IMR-90 (cell line): ENCODE data around the gene APOE. TPM values are rescaled to one million over a fixed set of nuclear protein-coding genes. Genes with fewer than 3 reads are reported as not detected.
A peak's percentile ranks its signal among the peaks of the same experiment; 100 is the strongest.

Experiments used
- ATAC-seq: fragments of 200-7000 bp; cut with Tn5 transposase; 2 replicates; pipeline ENCODE4 v1.9.1; 2020; ENCODE audit warnings: low read depth, mild to moderate bottlenecking, moderate library complexity
- BruUV-seq: library from RNA; stranded (reverse); fragments of 400-500 nt; replicated peaks from 2 replicates; lab custom pipeline; 2021; lab: Mats Ljungman, UMichigan
- CTCF ChIA-PET: fragments of 300-600 bp; formaldehyde crosslinking; extraction: SDS; loops from one replicate; lab custom pipeline; 2021; ENCODE audit warnings: antibody characterized with exemption; lab: Yijun Ruan, JAX
- POLR2A ChIA-PET: fragments of 300-600 bp; sonication (Branson Sonifier 250); formaldehyde crosslinking; loops from one replicate; lab custom pipeline; 2022; ENCODE audit warnings: antibody characterized with exemption; ENCODE audit not compliant: unreplicated experiment; lab: Charles Lee
- DNase-seq: peaks from one replicate; pipeline ENCODE4 v3.0.0; 2013
- H2AFZ ChIP-seq: replicated peaks from 2 replicates; pipeline ENCODE3; 2013; ENCODE audit warnings: low read length, mild to moderate bottlenecking; ENCODE audit not compliant: poor library complexity
- H2AK5ac ChIP-seq: 2 replicates; pipeline ENCODE4 v1.6.1; 2013; ENCODE audit warnings: low read depth, low read length, inconsistent platforms
- H2AK9ac ChIP-seq: replicated peaks from 2 replicates; pipeline ENCODE3; 2013; ENCODE audit warnings: mild to moderate bottlenecking, low read depth, low read length, moderate library complexity; ENCODE audit not compliant: poor library complexity
- H2BK120ac ChIP-seq: 2 replicates; pipeline ENCODE4 v1.6.1; 2013; ENCODE audit warnings: low read depth, low read length, inconsistent platforms
- H2BK15ac ChIP-seq: 3 replicates; pipeline ENCODE4 v1.6.1; 2013; ENCODE audit warnings: low read depth, low read length, inconsistent platforms
- H2BK20ac ChIP-seq: 2 replicates; pipeline ENCODE4 v1.6.1; 2013; ENCODE audit warnings: low read depth, mild to moderate bottlenecking, inconsistent platforms, low read length, moderate library complexity
- H2BK5ac ChIP-seq: 2 replicates; pipeline ENCODE4 v1.6.1; 2013; ENCODE audit warnings: mild to moderate bottlenecking, low read depth, low read length, inconsistent platforms; ENCODE audit not compliant: poor library complexity, severe bottlenecking
- H3K14ac ChIP-seq: replicated peaks from 2 replicates; pipeline ENCODE4 v1.6.1; 2013; ENCODE audit warnings: low read depth, low read length, inconsistent platforms
- H3K18ac ChIP-seq: 2 replicates; pipeline ENCODE4 v1.6.1; 2013; ENCODE audit warnings: low read depth, low read length, control low read depth
- H3K23ac ChIP-seq: 2 replicates; pipeline ENCODE4 v1.6.1; 2013; ENCODE audit warnings: low read depth, low read length, inconsistent platforms
- H3K27ac ChIP-seq: 2 replicates; pipeline ENCODE4 v1.5.1; 2013; ENCODE audit warnings: mild to moderate bottlenecking, control low read depth, low read length; ENCODE audit not compliant: insufficient read depth
- H3K27me3 ChIP-seq: 2 replicates; pipeline ENCODE4 v1.6.1; 2013; ENCODE audit warnings: low read length; ENCODE audit not compliant: control insufficient read depth, insufficient read depth
- H3K36me3 ChIP-seq: 2 replicates; pipeline ENCODE4 v1.6.1; 2013; ENCODE audit warnings: low read length, mixed read lengths; ENCODE audit not compliant: control insufficient read depth, insufficient read depth
- H3K4ac ChIP-seq: 2 replicates; pipeline ENCODE4 v1.6.1; 2013; ENCODE audit warnings: low read depth, low read length, inconsistent platforms
- H3K4me1 ChIP-seq: 2 replicates; pipeline ENCODE4 v1.6.1; 2013; ENCODE audit warnings: low read length, mixed read lengths; ENCODE audit not compliant: control insufficient read depth, insufficient read depth
- H3K4me2 ChIP-seq: 2 replicates; pipeline ENCODE4 v1.6.1; 2013; ENCODE audit warnings: low read depth, mild to moderate bottlenecking, control low read depth, low read length, moderate library complexity
- H3K4me3 ChIP-seq: 2 replicates; pipeline ENCODE4 v1.5.1; 2013; ENCODE audit warnings: low read depth, mild to moderate bottlenecking, control low read depth, low read length, moderate library complexity; ENCODE audit not compliant: insufficient read depth
- H3K56ac ChIP-seq: 2 replicates; pipeline ENCODE4 v1.6.1; 2013; ENCODE audit warnings: low read length, inconsistent platforms; ENCODE audit not compliant: insufficient read depth; ENCODE audit errors: extremely low read depth
- H3K79me1 ChIP-seq, 2 experiments: 2 replicates each; pipeline ENCODE4 v1.6.1; 2013; ENCODE audit warnings: low read length in 2 of 2, inconsistent platforms in 1 of 2, low read depth in 1 of 2
- H3K9ac ChIP-seq: 2 replicates; pipeline ENCODE4 v1.6.1; 2013; ENCODE audit warnings: low read depth, low read length, control low read depth
- H3K9me1 ChIP-seq: 2 replicates; pipeline ENCODE4 v1.6.1; 2013; ENCODE audit warnings: low read length, inconsistent platforms; ENCODE audit not compliant: insufficient read depth
- H3K9me3 ChIP-seq: 2 replicates; pipeline ENCODE4 v1.6.1; 2013; ENCODE audit warnings: low read length; ENCODE audit not compliant: control insufficient read depth, insufficient read depth
- H4K20me1 ChIP-seq: 2 replicates; pipeline ENCODE4 v1.6.1; 2013; ENCODE audit warnings: low read length, inconsistent platforms; ENCODE audit not compliant: insufficient read depth
- H4K5ac ChIP-seq: 2 replicates; pipeline ENCODE4 v1.6.1; 2013; ENCODE audit warnings: mild to moderate bottlenecking, low read depth, low read length, control low read depth
- H4K8ac ChIP-seq, 2 experiments: 2 replicates each; pipeline ENCODE4 v1.6.1; 2013; ENCODE audit warnings: low read depth in 2 of 2, low read length in 2 of 2, control low read depth in 1 of 2, inconsistent platforms in 1 of 2
- H4K91ac ChIP-seq: 2 replicates; pipeline ENCODE4 v1.6.1; 2013; ENCODE audit warnings: low read depth, low read length, inconsistent platforms; ENCODE audit not compliant: insufficient read depth
- BHLHE40 ChIP-seq: fragments of 150-350 bp; IDR thresholded peaks from 2 replicates; pipeline ENCODE4 v1.6.1; 2016; ENCODE audit warnings: mild to moderate bottlenecking, low read depth, low read length
- CEBPB ChIP-seq: IDR thresholded peaks from 2 replicates; pipeline ENCODE4 v1.6.1; 2012; ENCODE audit warnings: low read depth, low read length, improper control_type of control experiment
- CHD1 ChIP-seq: IDR thresholded peaks from 2 replicates; pipeline ENCODE4 v1.6.1; 2012; ENCODE audit warnings: low read depth, low read length, improper control_type of control experiment
- FOS ChIP-seq: fragments of 150-350 bp; IDR thresholded peaks from 2 replicates; pipeline ENCODE4 v1.6.1; 2016; ENCODE audit warnings: low read depth, low read length
- MAFK ChIP-seq: IDR thresholded peaks from 2 replicates; pipeline ENCODE4 v1.6.1; 2012; ENCODE audit warnings: low read depth, low read length, improper control_type of control experiment
- MAZ ChIP-seq: IDR thresholded peaks from 2 replicates; pipeline ENCODE4 v1.6.1; 2012; ENCODE audit warnings: low read depth, mild to moderate bottlenecking, low read length, improper control_type of control experiment, moderate library complexity, borderline replicate concordance
- MXI1 ChIP-seq: IDR thresholded peaks from 2 replicates; pipeline ENCODE4 v1.6.1; 2012; ENCODE audit warnings: low read depth, mild to moderate bottlenecking, low read length, moderate library complexity, borderline replicate concordance
- NFE2L2 ChIP-seq: fragments of 150-350 bp; IDR thresholded peaks from 2 replicates; pipeline ENCODE4 v1.6.1; 2016; ENCODE audit warnings: low read depth, mild to moderate bottlenecking, low read length
- POLR2A ChIP-seq: IDR thresholded peaks from 2 replicates; pipeline ENCODE4 v1.6.1; 2012; ENCODE audit warnings: mild to moderate bottlenecking, low read depth, low read length
- RAD21 ChIP-seq: IDR thresholded peaks from 2 replicates; pipeline ENCODE4 v1.6.1; 2012; ENCODE audit warnings: low read length, improper control_type of control experiment
- RCOR1 ChIP-seq: IDR thresholded peaks from 2 replicates; pipeline ENCODE4 v1.6.1; 2012; ENCODE audit warnings: mild to moderate bottlenecking, low read length, improper control_type of control experiment; ENCODE audit not compliant: insufficient replicate concordance
- RFX5 ChIP-seq: IDR thresholded peaks from 2 replicates; pipeline ENCODE4 v1.8.0; 2012; ENCODE audit warnings: low read depth, mild to moderate bottlenecking, low read length, moderate library complexity
- SMC3 ChIP-seq: fragments of 150-350 bp; IDR thresholded peaks from 2 replicates; pipeline ENCODE4 v1.6.1; 2016; ENCODE audit warnings: low read depth, mild to moderate bottlenecking, antibody characterized with exemption, low read length, moderate library complexity
- WGBS, 2 experiments: methylation state at CpG; one replicate each; pipeline versions ENCODE4 v1.1.5 to v1.1.7; 2013; ENCODE audit warnings: missing lambda C conversion rate in 2 of 2; ENCODE audit not compliant: insufficient read length in 1 of 2; ENCODE audit errors: extremely low coverage in 2 of 2; 5-methylcytosine and 5-hydroxymethylcytosine counted together
- dilution Hi-C: fragments of 300-500 bp; cut with HindIII; formaldehyde crosslinking; loops from one replicate; pipeline ENCODE4 v1.14.3; 2018; ENCODE audit warnings: low sequenced_read_pairs; ENCODE audit not compliant: unreplicated experiment
- in situ Hi-C: fragments of 300-500 bp; cut with MboI; formaldehyde crosslinking; loops from 3 replicates; pipeline ENCODE4 v1.14.3; 2019; ENCODE audit warnings: low sequenced_read_pairs, inconsistent platforms, mixed read lengths
- intact Hi-C: fragments of 100-400 bp; cut with micrococcal nuclease; formaldehyde crosslinking; loops from 2 replicates; pipeline ENCODE4 v1.10.0; 2022
- polyA plus RNA-seq, 3 experiments: library from polyadenylated mRNA; depleted of rRNA; stranded (reverse); fragments of >200 nt; gene quantifications; 2 replicates each; pipeline ENCODE4 v1.2.3, GENCODE V29; 2012; ENCODE audit warnings: low replicate concordance in 1 of 3
- total RNA-seq: library from RNA; depleted of rRNA; stranded (reverse); fragments of >200 nt; gene quantifications from 2 replicates; pipeline ENCODE4 v1.2.3, GENCODE V29; 2012
- TF ChIP-seq, protein P1 (sequence below): fragments of 150-350 bp; IDR thresholded peaks from 2 replicates; pipeline ENCODE4 v1.6.1; 2016; ENCODE audit warnings: low read depth, mild to moderate bottlenecking, low read length, moderate library complexity, borderline replicate concordance
- TF ChIP-seq, protein P2 (sequence below): fragments of 150-350 bp; IDR thresholded peaks from 2 replicates; pipeline ENCODE4 v1.6.1; 2017; ENCODE audit warnings: mild to moderate bottlenecking, antibody characterized with exemption, low read length, low read depth
- TF ChIP-seq, protein P3 (sequence below): conservative IDR thresholded peaks from 2 replicates; pipeline ENCODE4 v1.5.1; 2012; ENCODE audit warnings: mild to moderate bottlenecking, low read depth, low read length, improper control_type of control experiment

APOE gene
- total and polyA plus RNA-seq, 2 of the 4 experiments (the other 2 are of a cell fraction) = 0.18 to 2.0 TPM

DNA sequence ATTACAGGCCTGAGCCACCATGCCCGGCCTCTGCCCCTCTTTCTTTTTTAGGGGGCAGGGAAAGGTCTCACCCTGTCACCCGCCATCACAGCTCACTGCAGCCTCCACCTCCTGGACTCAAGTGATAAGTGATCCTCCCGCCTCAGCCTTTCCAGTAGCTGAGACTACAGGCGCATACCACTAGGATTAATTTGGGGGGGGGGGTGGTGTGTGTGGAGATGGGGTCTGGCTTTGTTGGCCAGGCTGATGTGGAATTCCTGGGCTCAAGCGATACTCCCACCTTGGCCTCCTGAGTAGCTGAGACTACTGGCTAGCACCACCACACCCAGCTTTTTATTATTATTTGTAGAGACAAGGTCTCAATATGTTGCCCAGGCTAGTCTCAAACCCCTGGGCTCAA, 4.2 kb downstream of the APOE start:
- H2BK15ac ChIP-seq = no peak overlapping the region
- H3K27me3 ChIP-seq = peaks cover 8% of the 10 kb centered on the region
- no peak overlapping the region for H4K8ac ChIP-seq
- H2AK9ac ChIP-seq = peak overlapping the region; percentile 72
- H4K20me1 ChIP-seq = no peaks in the 10 kb centered on the region
- no peak overlapping the region for H2BK5ac ChIP-seq
- H3K9ac ChIP-seq = no peak overlapping the region
- ATAC-seq (no peak), DNase-seq (no peak)
- POLR2A ChIA-PET = no interaction called here
- no peaks in the 10 kb centered on the region for H3K9me3 ChIP-seq
- dilution Hi-C loops (no loop called here), intact Hi-C loops (no loop called here), in situ Hi-C loops (loop anchor here (5.0 kb wide), 1 partner anchor 43 kb away; no protein-coding TSS in a partner anchor)
- TF ChIP-seq SMC3 (no peak), RCOR1 (no peak), MAFK (no peak), CHD1 (no peak), RFX5 (no peak), NFE2L2 (no peak), FOS (no peak), CEBPB (no peak), RAD21 (no peak), BHLHE40 (no peak), MAZ (no peak), MXI1 (no peak), POLR2A (no peak)
- TF ChIP-seq, protein P1, sequence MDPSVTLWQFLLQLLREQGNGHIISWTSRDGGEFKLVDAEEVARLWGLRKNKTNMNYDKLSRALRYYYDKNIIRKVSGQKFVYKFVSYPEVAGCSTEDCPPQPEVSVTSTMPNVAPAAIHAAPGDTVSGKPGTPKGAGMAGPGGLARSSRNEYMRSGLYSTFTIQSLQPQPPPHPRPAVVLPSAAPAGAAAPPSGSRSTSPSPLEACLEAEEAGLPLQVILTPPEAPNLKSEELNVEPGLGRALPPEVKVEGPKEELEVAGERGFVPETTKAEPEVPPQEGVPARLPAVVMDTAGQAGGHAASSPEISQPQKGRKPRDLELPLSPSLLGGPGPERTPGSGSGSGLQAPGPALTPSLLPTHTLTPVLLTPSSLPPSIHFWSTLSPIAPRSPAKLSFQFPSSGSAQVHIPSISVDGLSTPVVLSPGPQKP = no peak
- TF ChIP-seq, protein P2, sequence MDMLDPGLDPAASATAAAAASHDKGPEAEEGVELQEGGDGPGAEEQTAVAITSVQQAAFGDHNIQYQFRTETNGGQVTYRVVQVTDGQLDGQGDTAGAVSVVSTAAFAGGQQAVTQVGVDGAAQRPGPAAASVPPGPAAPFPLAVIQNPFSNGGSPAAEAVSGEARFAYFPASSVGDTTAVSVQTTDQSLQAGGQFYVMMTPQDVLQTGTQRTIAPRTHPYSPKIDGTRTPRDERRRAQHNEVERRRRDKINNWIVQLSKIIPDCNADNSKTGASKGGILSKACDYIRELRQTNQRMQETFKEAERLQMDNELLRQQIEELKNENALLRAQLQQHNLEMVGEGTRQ = no peak
- TF ChIP-seq, protein P3, sequence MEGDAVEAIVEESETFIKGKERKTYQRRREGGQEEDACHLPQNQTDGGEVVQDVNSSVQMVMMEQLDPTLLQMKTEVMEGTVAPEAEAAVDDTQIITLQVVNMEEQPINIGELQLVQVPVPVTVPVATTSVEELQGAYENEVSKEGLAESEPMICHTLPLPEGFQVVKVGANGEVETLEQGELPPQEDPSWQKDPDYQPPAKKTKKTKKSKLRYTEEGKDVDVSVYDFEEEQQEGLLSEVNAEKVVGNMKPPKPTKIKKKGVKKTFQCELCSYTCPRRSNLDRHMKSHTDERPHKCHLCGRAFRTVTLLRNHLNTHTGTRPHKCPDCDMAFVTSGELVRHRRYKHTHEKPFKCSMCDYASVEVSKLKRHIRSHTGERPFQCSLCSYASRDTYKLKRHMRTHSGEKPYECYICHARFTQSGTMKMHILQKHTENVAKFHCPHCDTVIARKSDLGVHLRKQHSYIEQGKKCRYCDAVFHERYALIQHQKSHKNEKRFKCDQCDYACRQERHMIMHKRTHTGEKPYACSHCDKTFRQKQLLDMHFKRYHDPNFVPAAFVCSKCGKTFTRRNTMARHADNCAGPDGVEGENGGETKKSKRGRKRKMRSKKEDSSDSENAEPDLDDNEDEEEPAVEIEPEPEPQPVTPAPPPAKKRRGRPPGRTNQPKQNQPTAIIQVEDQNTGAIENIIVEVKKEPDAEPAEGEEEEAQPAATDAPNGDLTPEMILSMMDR = no peak
- no peak overlapping the region for H3K56ac ChIP-seq
- no peaks in the 10 kb centered on the region for H3K36me3 ChIP-seq
- H2BK20ac ChIP-seq = no peak overlapping the region
- H3K4me3 ChIP-seq = no peak overlapping the region
- no peak overlapping the region for H2BK120ac ChIP-seq
- H3K79me1 ChIP-seq = no peaks in the 10 kb centered on the region
- no peak overlapping the region for H3K14ac ChIP-seq
- peaks cover 15% of the 10 kb centered on the region for H3K4me1 ChIP-seq
- no peak overlapping the region for H3K27ac ChIP-seq
- peaks cover 4% of the 10 kb centered on the region; the same call in 1 of the 2 replicates for H3K9me1 ChIP-seq
- WGBS, 2 experiments = no CpG with 5 or more reads among the region's 5 CpGs
- no peak overlapping the region for H4K5ac ChIP-seq
- H2AFZ ChIP-seq = no peak overlapping the region
- no peak overlapping the region for H4K91ac ChIP-seq
- no peak overlapping the region for H3K18ac ChIP-seq
- CTCF ChIA-PET = interaction anchor here (0.6 to 0.8 kb wide), 2 partner anchors 87 to 1065 kb away, joined by 3 read pairs; no protein-coding TSS in a partner anchor
- H3K4me2 ChIP-seq = no peak overlapping the region
- no peak overlapping the region for H2AK5ac ChIP-seq
- no peak overlapping the region for H3K23ac ChIP-seq
- BruUV-seq = no TSS peak
- no peak overlapping the region for H3K4ac ChIP-seq
